Astrocyte (in vitro differentiated cells and primary cell): ENCODE data around the gene PNPO. TPM values are rescaled to one million over a fixed set of nuclear protein-coding genes. Genes with fewer than 3 reads are reported as not detected.

Source experiments
- DNase-seq: peaks from one replicate; pipeline ENCODE4 v3.0.0-alpha.2; 2010; ENCODE audit warnings: low read depth
- FAIRE-seq: peaks from 2 replicates; lab custom pipeline; 2011; peaks lifted over from hg19 to GRCh38; lab: Jason Lieb, UNC
- H2AFZ ChIP-seq: 2 replicates; pipeline ENCODE4 v1.6.0; 2012; ENCODE audit warnings: low read depth, low read length, inconsistent platforms
- H3K27ac ChIP-seq: 2 replicates; pipeline ENCODE4 v1.5.1; 2011; ENCODE audit warnings: low read depth, low read length, inconsistent platforms
- H3K27me3 ChIP-seq: 2 replicates; pipeline ENCODE4 v1.6.0; 2011; ENCODE audit warnings: low read length, inconsistent platforms; ENCODE audit not compliant: insufficient read depth
- H3K36me3 ChIP-seq: 2 replicates; pipeline ENCODE4 v1.5.1; 2011; ENCODE audit warnings: low read length, inconsistent platforms; ENCODE audit not compliant: insufficient read depth
- H3K4me1 ChIP-seq: 2 replicates; pipeline ENCODE4 v1.5.1; 2011; ENCODE audit warnings: low read length, inconsistent platforms; ENCODE audit not compliant: insufficient read depth
- H3K4me2 ChIP-seq: 2 replicates; pipeline ENCODE4 v1.6.0; 2012; ENCODE audit warnings: low read length, inconsistent platforms
- H3K4me3 ChIP-seq: 2 replicates; pipeline ENCODE4 v1.5.1; 2011; ENCODE audit warnings: low read depth, mild to moderate bottlenecking, low read length, inconsistent platforms; ENCODE audit not compliant: insufficient read depth
- H3K79me2 ChIP-seq: 2 replicates; pipeline ENCODE4 v1.6.0; 2012; ENCODE audit warnings: mild to moderate bottlenecking, low read length, inconsistent platforms; ENCODE audit not compliant: insufficient read depth
- H3K9ac ChIP-seq: 2 replicates; pipeline ENCODE4 v1.6.0; 2012; ENCODE audit warnings: mild to moderate bottlenecking, low read length, inconsistent platforms
- H3K9me3 ChIP-seq: 2 replicates; pipeline ENCODE4 v1.5.1; 2012; ENCODE audit warnings: low read depth, mild to moderate bottlenecking, low read length, inconsistent platforms; ENCODE audit not compliant: insufficient read depth
- H4K20me1 ChIP-seq: 2 replicates; pipeline ENCODE4 v1.6.0; 2012; ENCODE audit warnings: low read length, inconsistent platforms; ENCODE audit not compliant: insufficient read depth
- H3K27ac Mint-ChIP-seq: one replicate; pipeline ENCODE4 v1.8.0; 2021; ENCODE audit warnings: mild to moderate bottlenecking, mixed read lengths; ENCODE audit not compliant: unreplicated experiment
- H3K27me3 Mint-ChIP-seq: one replicate; pipeline ENCODE4 v1.8.0; 2021; ENCODE audit warnings: low read depth, mixed read lengths; ENCODE audit not compliant: unreplicated experiment
- H3K36me3 Mint-ChIP-seq: one replicate; pipeline ENCODE4 v1.8.0; 2021; ENCODE audit warnings: low read depth, mixed read lengths; ENCODE audit not compliant: unreplicated experiment
- H3K4me1 Mint-ChIP-seq: one replicate; pipeline ENCODE4 v1.8.0; 2021; ENCODE audit warnings: low read depth, mixed read lengths; ENCODE audit not compliant: unreplicated experiment
- H3K4me3 Mint-ChIP-seq: one replicate; pipeline ENCODE4 v1.8.0; 2021; ENCODE audit warnings: mild to moderate bottlenecking, moderate library complexity, mixed read lengths; ENCODE audit not compliant: unreplicated experiment
- H3K9me3 Mint-ChIP-seq: one replicate; pipeline ENCODE4 v1.8.0; 2021; ENCODE audit warnings: mild to moderate bottlenecking, mixed read lengths; ENCODE audit not compliant: unreplicated experiment
- CTCF ChIP-seq: IDR thresholded peaks from 2 replicates; pipeline ENCODE4 v1.5.1; 2011; ENCODE audit warnings: low read depth, mild to moderate bottlenecking, inconsistent platforms, low read length, moderate library complexity; ENCODE audit not compliant: insufficient read depth
- EZH2 ChIP-seq: IDR thresholded peaks from 2 replicates; pipeline ENCODE4 v1.6.1; 2012; ENCODE audit warnings: mild to moderate bottlenecking, low read length, inconsistent platforms; ENCODE audit not compliant: insufficient read depth
- total RNA-seq: library from RNA; stranded (reverse); gene quantifications from 2 replicates; pipeline ENCODE4 v1.2.1, GENCODE V29; 2021

The PNPO gene
- total RNA-seq, 1 donor from 2014 or later = 12.0 TPM

- Mint-ChIP-seq H3K4me1 (no peaks in the 10 kb centered on the region), H3K36me3 (peaks cover 40% of the 10 kb centered on the region), H3K9me3 (no peaks in the 10 kb centered on the region), H3K27ac (no peak overlapping the region), H3K4me3 (no peak overlapping the region), H3K27me3 (peaks cover 4% of the 10 kb centered on the region)
- DNase-seq (no peak), FAIRE-seq (no peak)
- Histone ChIP-seq H3K27ac (no peak overlapping the region), H3K4me1 (peaks cover 5% of the 10 kb centered on the region), H3K4me2 (no peak overlapping the region), H3K9me3 (no peaks in the 10 kb centered on the region), H2AFZ (no peak overlapping the region), H3K36me3 (peaks cover 42% of the 10 kb centered on the region), H3K27me3 (no peaks in the 10 kb centered on the region), H3K9ac (no peak overlapping the region), H4K20me1 (no peaks in the 10 kb centered on the region), H3K79me2 (no peaks in the 10 kb centered on the region), H3K4me3 (no peak overlapping the region)
- TF ChIP-seq EZH2 = no peak
- TF ChIP-seq CTCF = no peak
Observed at GRCh38 chr17:47980541-47980940, 39.2 kb downstream of the PNPO start.

- Mint-ChIP-seq H3K27me3 (peaks cover 6% of the 10 kb centered on the region), H3K27ac (no peak overlapping the region), H3K36me3 (peaks cover 44% of the 10 kb centered on the region), H3K4me3 (no peak overlapping the region), H3K4me1 (no peaks in the 10 kb centered on the region), H3K9me3 (no peaks in the 10 kb centered on the region)
- H3K9me3 ChIP-seq = no peaks in the 10 kb centered on the region
- TF ChIP-seq EZH2 (no peak), CTCF (no peak)
- H3K4me1 ChIP-seq = peaks cover 5% of the 10 kb centered on the region
- no peak overlapping the region for H3K4me3 ChIP-seq
- H2AFZ ChIP-seq = no peak overlapping the region
- no peaks in the 10 kb centered on the region for H4K20me1 ChIP-seq
- DNase-seq (no peak), FAIRE-seq (no peak)
- H3K79me2 ChIP-seq = no peaks in the 10 kb centered on the region
- no peak overlapping the region for H3K27ac ChIP-seq
- no peak overlapping the region for H3K4me2 ChIP-seq
- no peaks in the 10 kb centered on the region for H3K27me3 ChIP-seq
- H3K36me3 ChIP-seq = peaks cover 34% of the 10 kb centered on the region
- no peak overlapping the region for H3K9ac ChIP-seq
Observed at GRCh38 chr17:47981462-47981861, 40.1 kb downstream of the PNPO start.

GRCh38 chr17:47982091-47982617, 40.8 kb downstream of the PNPO start:
- no peak for FAIRE-seq
- peaks cover under 1% of the 10 kb centered on the region for H3K4me1 Mint-ChIP-seq
- DNase-seq = no peak
- Histone ChIP-seq H3K9me3 (no peaks in the 10 kb centered on the region), H3K27me3 (no peaks in the 10 kb centered on the region), H3K36me3 (peaks cover 34% of the 10 kb centered on the region), H3K27ac (no peak overlapping the region), H4K20me1 (no peaks in the 10 kb centered on the region), H3K4me1 (peaks cover 6% of the 10 kb centered on the region), H3K9ac (no peak overlapping the region), H3K4me3 (no peak overlapping the region), H3K4me2 (no peak overlapping the region), H2AFZ (no peak overlapping the region), H3K79me2 (no peaks in the 10 kb centered on the region)
- no peak overlapping the region for H3K27ac Mint-ChIP-seq
- no peaks in the 10 kb centered on the region for H3K9me3 Mint-ChIP-seq
- TF ChIP-seq CTCF = no peak
- no peak for TF ChIP-seq EZH2
- peaks cover 9% of the 10 kb centered on the region for H3K27me3 Mint-ChIP-seq
- no peak overlapping the region for H3K4me3 Mint-ChIP-seq
- H3K36me3 Mint-ChIP-seq = peaks cover 44% of the 10 kb centered on the region
